ENCODE results near the gene CRYBB1.

DNA sequence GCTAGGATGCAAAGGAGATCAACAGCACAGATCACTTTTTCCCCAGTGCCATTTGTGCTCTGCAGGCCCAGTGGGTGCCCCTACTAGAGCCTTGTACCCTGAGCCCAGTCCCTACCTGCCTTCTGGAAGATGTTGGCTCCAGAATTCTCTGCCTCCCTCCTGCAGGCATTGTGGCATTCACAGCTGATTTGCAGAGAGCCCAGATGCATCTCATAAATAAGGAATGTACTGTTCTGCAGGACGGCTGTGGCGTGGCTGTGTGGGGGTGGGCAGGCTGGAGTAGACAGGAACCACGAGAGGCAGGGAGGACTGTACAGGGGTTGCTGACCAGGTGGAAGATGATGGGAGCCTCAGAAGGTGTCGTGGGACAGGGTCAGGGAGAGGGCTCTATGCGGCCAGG is 28.3 kb upstream of the CRYBB1 start:
- TF ChIP-seq POLR2A (IDR thresholded peaks at IDR 0.05; ENCODE audit: low read length) (no peak), GATA1 (IDR thresholded peaks at IDR 0.05; ENCODE audit: low read depth, low read length) (no peak)

Measured in erythroblast (primary cell).